ENCODE data around the gene FRMD4A.

Gene FRMD4A

DNA sequence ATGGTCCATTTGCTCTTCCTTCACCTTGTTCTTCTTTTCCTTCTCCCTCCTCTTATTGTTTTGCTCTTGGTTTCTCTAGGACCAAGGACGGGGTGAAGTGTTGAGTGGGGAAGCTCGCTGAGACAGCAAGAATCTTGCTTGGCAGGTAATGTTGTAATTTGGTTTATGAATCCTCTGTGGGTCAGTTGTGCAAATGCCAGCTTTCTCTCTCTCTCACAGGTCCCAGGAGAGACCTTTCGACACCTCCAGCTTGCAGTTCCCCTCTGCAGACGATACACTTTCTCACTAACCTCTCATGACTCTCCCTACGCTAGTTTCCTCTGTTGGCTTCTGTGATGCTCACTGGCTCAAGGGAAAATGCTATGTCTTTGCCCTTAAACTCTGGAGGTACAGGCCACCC is 77.0 kb downstream of the FRMD4A start:
- Histone ChIP-seq H3K9ac (ENCODE audit: low read length) (no peak overlapping the region), H3K36me3 (replicated peaks; ENCODE audit: insufficient read depth, low read length) (no peaks in the 10 kb centered on the region), H3K9me2 (replicated peaks; ENCODE audit: insufficient read depth, low read length) (no peaks in the 10 kb centered on the region; the same call in 1 of the 2 replicates), H3K4me2 (ENCODE audit: low read depth, low read length) (no peak overlapping the region), H3F3A (ENCODE audit: insufficient read depth, low read length) (no peaks in the 10 kb centered on the region), H3K4me3 (ENCODE audit: low read length) (no peak overlapping the region), H3K79me2 (ENCODE audit: low read length) (no peaks in the 10 kb centered on the region), H3K27me3 (replicated peaks; ENCODE audit: insufficient read depth, low read length) (no peaks in the 10 kb centered on the region), H3K4me1 (ENCODE audit: low read length) (no peaks in the 10 kb centered on the region), H3K9me3 (replicated peaks; ENCODE audit: insufficient read depth, low read length) (no peaks in the 10 kb centered on the region), H2AFZ (ENCODE audit: low read length) (no peak overlapping the region), H3K27ac (ENCODE audit: low read length) (no peak overlapping the region), H4K20me1 (ENCODE audit: insufficient read depth, low read length) (no peaks in the 10 kb centered on the region)
- DNase-seq: no peak
- TF ChIP-seq EZH2 (optimal IDR thresholded peaks at IDR 0.05; ENCODE audit: low read depth, low read length) (no peak), EZH2phosphoT487 (IDR thresholded peaks at IDR 0.05; ENCODE audit: low read length) (no peak)
- TF ChIP-seq, protein P1, sequence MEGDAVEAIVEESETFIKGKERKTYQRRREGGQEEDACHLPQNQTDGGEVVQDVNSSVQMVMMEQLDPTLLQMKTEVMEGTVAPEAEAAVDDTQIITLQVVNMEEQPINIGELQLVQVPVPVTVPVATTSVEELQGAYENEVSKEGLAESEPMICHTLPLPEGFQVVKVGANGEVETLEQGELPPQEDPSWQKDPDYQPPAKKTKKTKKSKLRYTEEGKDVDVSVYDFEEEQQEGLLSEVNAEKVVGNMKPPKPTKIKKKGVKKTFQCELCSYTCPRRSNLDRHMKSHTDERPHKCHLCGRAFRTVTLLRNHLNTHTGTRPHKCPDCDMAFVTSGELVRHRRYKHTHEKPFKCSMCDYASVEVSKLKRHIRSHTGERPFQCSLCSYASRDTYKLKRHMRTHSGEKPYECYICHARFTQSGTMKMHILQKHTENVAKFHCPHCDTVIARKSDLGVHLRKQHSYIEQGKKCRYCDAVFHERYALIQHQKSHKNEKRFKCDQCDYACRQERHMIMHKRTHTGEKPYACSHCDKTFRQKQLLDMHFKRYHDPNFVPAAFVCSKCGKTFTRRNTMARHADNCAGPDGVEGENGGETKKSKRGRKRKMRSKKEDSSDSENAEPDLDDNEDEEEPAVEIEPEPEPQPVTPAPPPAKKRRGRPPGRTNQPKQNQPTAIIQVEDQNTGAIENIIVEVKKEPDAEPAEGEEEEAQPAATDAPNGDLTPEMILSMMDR (IDR thresholded peaks at IDR 0.05; ENCODE audit: low read length): no peak

DNA sequence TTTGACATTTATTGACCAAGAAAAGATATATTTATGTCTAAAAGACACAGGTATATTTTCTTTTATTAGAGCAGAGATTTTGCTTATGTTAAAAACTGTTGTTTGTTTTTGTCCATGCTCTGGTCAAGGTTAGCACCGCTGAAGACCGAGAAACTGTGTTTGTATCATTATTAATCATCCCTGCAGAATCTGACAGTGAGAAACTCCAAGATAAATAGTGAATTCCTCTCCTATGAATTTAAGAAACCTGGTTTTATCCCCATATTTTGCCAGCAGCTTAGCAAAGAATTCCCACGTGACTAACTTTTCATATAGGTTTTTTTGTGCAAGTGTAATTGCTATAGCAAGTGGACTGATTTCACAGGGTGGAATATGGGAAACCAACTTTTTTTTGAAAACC is 77.6 kb downstream of the FRMD4A start:
- H3K9ac ChIP-seq (ENCODE audit: low read length): no peak overlapping the region
- H3K9me2 ChIP-seq (replicated peaks; ENCODE audit: insufficient read depth, low read length): no peaks in the 10 kb centered on the region; the same call in 1 of the 2 replicates
- no peaks in the 10 kb centered on the region for H3K36me3 ChIP-seq (replicated peaks; ENCODE audit: insufficient read depth, low read length)
- H3K27ac ChIP-seq (ENCODE audit: low read length): no peak overlapping the region
- H3F3A ChIP-seq (ENCODE audit: insufficient read depth, low read length): no peaks in the 10 kb centered on the region
- TF ChIP-seq EZH2 (optimal IDR thresholded peaks at IDR 0.05; ENCODE audit: low read depth, low read length): no peak
- no peak for TF ChIP-seq EZH2phosphoT487 (IDR thresholded peaks at IDR 0.05; ENCODE audit: low read length)
- TF ChIP-seq, protein P1 (IDR thresholded peaks at IDR 0.05; ENCODE audit: low read length): no peak
- H3K4me1 ChIP-seq (ENCODE audit: low read length): no peaks in the 10 kb centered on the region
- DNase-seq: no peak
- H3K27me3 ChIP-seq (replicated peaks; ENCODE audit: insufficient read depth, low read length): no peaks in the 10 kb centered on the region
- no peaks in the 10 kb centered on the region for H4K20me1 ChIP-seq (ENCODE audit: insufficient read depth, low read length)
- no peaks in the 10 kb centered on the region for H3K79me2 ChIP-seq (ENCODE audit: low read length)
- no peak overlapping the region for H2AFZ ChIP-seq (ENCODE audit: low read length)
- H3K4me2 ChIP-seq (ENCODE audit: low read depth, low read length): no peak overlapping the region
- H3K9me3 ChIP-seq (replicated peaks; ENCODE audit: insufficient read depth, low read length): no peaks in the 10 kb centered on the region
- H3K4me3 ChIP-seq (ENCODE audit: low read length): no peak overlapping the region

DNA sequence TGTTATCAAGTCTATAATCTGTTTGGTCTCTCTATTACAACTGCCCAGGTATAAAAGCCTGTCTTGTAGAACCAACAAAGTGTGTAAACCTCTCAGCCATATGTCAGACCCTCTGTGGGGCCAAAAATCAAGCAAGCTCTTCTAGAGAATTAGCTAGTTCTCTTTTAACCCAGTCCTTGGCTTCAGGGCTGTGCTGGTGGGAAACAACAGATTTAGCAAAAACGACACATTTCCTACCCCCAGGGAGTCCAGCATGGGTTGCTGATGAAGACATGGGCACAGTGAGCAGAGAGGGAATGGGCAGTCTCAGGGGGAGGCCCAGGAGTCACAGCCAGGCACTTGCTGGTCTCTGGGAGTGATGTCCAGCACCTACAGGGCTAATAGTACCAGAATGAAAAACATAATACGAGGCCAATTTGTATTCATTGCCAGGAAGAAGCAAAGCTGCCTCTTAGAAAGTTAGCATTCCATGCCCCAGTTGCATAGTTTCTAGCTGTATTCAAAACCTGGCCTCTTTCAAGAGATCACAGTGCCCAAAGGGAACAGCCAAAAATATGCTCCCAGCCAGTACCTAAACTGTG is 80.1 kb downstream of the FRMD4A start:
- Histone ChIP-seq H4K20me1 (ENCODE audit: insufficient read depth, low read length) (no peaks in the 10 kb centered on the region), H3K27ac (ENCODE audit: low read length) (no peak overlapping the region), H3K9me2 (replicated peaks; ENCODE audit: insufficient read depth, low read length) (no peaks in the 10 kb centered on the region), H3K27me3 (replicated peaks; ENCODE audit: insufficient read depth, low read length) (no peaks in the 10 kb centered on the region), H3K9me3 (replicated peaks; ENCODE audit: insufficient read depth, low read length) (no peaks in the 10 kb centered on the region), H3F3A (ENCODE audit: insufficient read depth, low read length) (no peaks in the 10 kb centered on the region), H3K9ac (ENCODE audit: low read length) (no peak overlapping the region), H3K4me3 (ENCODE audit: low read length) (no peak overlapping the region), H3K4me2 (ENCODE audit: low read depth, low read length) (no peak overlapping the region), H3K36me3 (replicated peaks; ENCODE audit: insufficient read depth, low read length) (no peaks in the 10 kb centered on the region), H3K4me1 (ENCODE audit: low read length) (no peaks in the 10 kb centered on the region), H2AFZ (ENCODE audit: low read length) (no peak overlapping the region), H3K79me2 (ENCODE audit: low read length) (no peaks in the 10 kb centered on the region)
- no peak for DNase-seq
- no peak for TF ChIP-seq EZH2 (optimal IDR thresholded peaks at IDR 0.05; ENCODE audit: low read depth, low read length)
- TF ChIP-seq EZH2phosphoT487 (IDR thresholded peaks at IDR 0.05; ENCODE audit: low read length): no peak
- TF ChIP-seq, protein P1 (IDR thresholded peaks at IDR 0.05; ENCODE audit: low read length): no peak

Data from MM.1S (cell line).